Measurements from ENCODE around the gene FCRL6.

GRCh38 chr1:159827549-159827948 lies 25.4 kb downstream of the FCRL6 start:
- TF ChIP-seq CTCF (IDR thresholded peaks at IDR 0.05) (no peak), POLR2AphosphoS5 (IDR thresholded peaks at IDR 0.05) (no peak)
